ENCODE results near the gene MKRN2. TPM values are rescaled to one million over a fixed set of nuclear protein-coding genes. Genes with fewer than 3 reads are reported as not detected.

MKRN2 gene
- total and polyA plus RNA-seq, 9 of the 15 experiments (the other 6 are each of a cell fraction or from before 2014, with no cell fraction given): 29.4 to 63.2 (median 42.9) TPM

- no peak for TF ChIP-seq CHD7 (IDR thresholded peaks at IDR 0.05; ENCODE audit: low read depth, low read length)
- no peak for TF ChIP-seq MTA1 (IDR thresholded peaks at IDR 0.05; ENCODE audit: borderline replicate concordance)
- TF ChIP-seq ZFP91 (CRISPR knock-in tag; IDR thresholded peaks at IDR 0.05): no peak
- TF ChIP-seq EGR1 (conservative IDR thresholded peaks at IDR 0.05): no peak
- no peak for TF ChIP-seq NFE2L1 (tag; IDR thresholded peaks at IDR 0.05; ENCODE audit: borderline replicate concordance, low read depth)
- 0 out of 2 replicates have a peak, but pooled peaks have one; percentile 25 for TF ChIP-seq PKNOX1 (IDR thresholded peaks at IDR 0.05)
- 0 out of 2 replicates have a peak, but pooled peaks have one; percentile 28 for TF ChIP-seq CBFA2T3 (IDR thresholded peaks at IDR 0.05)
- no peak for TF ChIP-seq TCF3 (CRISPR knock-in tag; IDR thresholded peaks at IDR 0.05)
- no peak for TF ChIP-seq CEBPG (CRISPR knock-in tag; IDR thresholded peaks at IDR 0.05)
- TF ChIP-seq CEBPG (tag; conservative IDR thresholded peaks at IDR 0.05 in 1 of 2, IDR thresholded peaks at IDR 0.05 in 1 of 2): peak in 1 of 2 experiments; percentile 31; a peak in 1 of 4 replicates
- TF ChIP-seq GATAD2B (IDR thresholded peaks at IDR 0.05; ENCODE audit: borderline replicate concordance): no peak
- no peak for TF ChIP-seq GMEB1 (CRISPR knock-in tag; IDR thresholded peaks at IDR 0.05)
Measured at GRCh38 chr3:12629560-12629959, 72.7 kb downstream of the MKRN2 start (continued).
